Tibial nerve (tissue), 4 donors: ENCODE results near the gene RBM47.

ENCODE experiments used
- CTCF ChIP-seq, 5 experiments: fragments of 200-600 bp in 3 of 5; fragments of 450-650 bp in 2 of 5; sonication (generic) in 3 of 5; IDR thresholded peaks; one replicate each; pipeline ENCODE4 v1.5.1; 2016 to 2019; ENCODE audit warnings: antibody characterized with exemption in 5 of 5, mild to moderate bottlenecking in 3 of 5, moderate library complexity in 2 of 5
- EP300 ChIP-seq, 2 donors: sonication (generic); formaldehyde crosslinking; IDR thresholded peaks; one replicate each; pipeline ENCODE4 v1.6.1; 2017; ENCODE audit warnings: antibody characterized with exemption in 2 of 2, mild to moderate bottlenecking in 1 of 2
- POLR2A ChIP-seq, 2 donors: fragments of 450-650 bp; IDR thresholded peaks; one replicate each; pipeline ENCODE4 v1.6.1; 2017; ENCODE audit warnings: antibody characterized with exemption in 2 of 2, mild to moderate bottlenecking in 2 of 2, moderate library complexity in 2 of 2

- no peak for TF ChIP-seq EP300 (IDR thresholded peaks at IDR 0.05)
- TF ChIP-seq POLR2A (IDR thresholded peaks at IDR 0.05) = no peak
- no peak for TF ChIP-seq CTCF (IDR thresholded peaks at IDR 0.05)
Measured at GRCh38 chr4:40511036-40511614, 118.5 kb downstream of the RBM47 start.
